SK-N-SH (cell line): ENCODE results near the gene UPP2. TPM values are rescaled to one million over a fixed set of nuclear protein-coding genes. Genes with fewer than 3 reads are reported as not detected.

Source experiments
- CTCF ChIA-PET: fragments of 300-600, 350-600 bp; formaldehyde crosslinking; extraction: SDS; loops from one replicate; lab custom pipeline; 2021; lab: Yijun Ruan, JAX
- POLR2A ChIA-PET: fragments of 350-600 bp; sonication (Branson Sonifier 250); formaldehyde crosslinking; extraction: SDS; loops from one replicate; lab custom pipeline; 2020; ENCODE audit warnings: antibody characterized with exemption, inconsistent platforms; lab: Yijun Ruan, JAX
- DNase-seq: peaks from one replicate; pipeline ENCODE4 v3.0.0; 2012
- H2AFZ ChIP-seq: fragments of 200-600 bp; sonication (generic); 2 replicates; pipeline ENCODE4 v1.8.1; 2016; ENCODE audit warnings: antibody characterized with exemption, mild to moderate bottlenecking, low read depth
- H3F3A ChIP-seq: fragments of 200-600 bp; sonication (generic); replicated peaks from 2 replicates; pipeline ENCODE3; 2016; ENCODE audit warnings: antibody characterized with exemption, mild to moderate bottlenecking; ENCODE audit not compliant: insufficient read depth
- H3K27ac ChIP-seq, 2 experiments: fragments of 200-500 bp in 1 of 2; fragments of 200-600 bp in 1 of 2; sonication (Bioruptor generic) in 1 of 2; sonication (generic), shearing (Covaris generic) in 1 of 2; 2 replicates each; pipeline versions ENCODE4 v1.5.1 to v1.6.1; 2014 to 2016; ENCODE audit warnings: low read depth in 2 of 2, inconsistent platforms in 1 of 2, low read length in 1 of 2, mild to moderate bottlenecking in 1 of 2, mixed read lengths in 1 of 2
- H3K27me3 ChIP-seq: fragments of 200-600 bp; sonication (generic), shearing (Covaris generic); 2 replicates; pipeline ENCODE4 v1.6.1; 2016; ENCODE audit warnings: mixed run types; ENCODE audit not compliant: insufficient read depth
- H3K36me3 ChIP-seq, 2 experiments: fragments of 200-500 bp in 1 of 2; fragments of 200-600 bp in 1 of 2; sonication (Bioruptor generic) in 1 of 2; sonication (generic) in 1 of 2; replicated peaks in 1 of 2; 2 replicates each; pipeline versions ENCODE3 to v1.5.1; 2014 to 2016; ENCODE audit warnings: low read length in 1 of 2, mild to moderate bottlenecking in 1 of 2; ENCODE audit not compliant: insufficient read depth in 2 of 2, control insufficient read depth in 1 of 2
- H3K4me1 ChIP-seq, 2 experiments: fragments of 200-500 bp in 1 of 2; fragments of 200-600 bp in 1 of 2; sonication (Bioruptor generic) in 1 of 2; sonication (generic), shearing (Covaris generic) in 1 of 2; 2 replicates each; pipeline versions ENCODE4 v1.5.1 to v1.6.1; 2014 to 2016; ENCODE audit warnings: low read depth in 1 of 2, low read length in 1 of 2, mixed run types in 1 of 2; ENCODE audit not compliant: insufficient read depth in 2 of 2, control insufficient read depth in 1 of 2
- H3K4me2 ChIP-seq: fragments of 200-600 bp; sonication (generic), shearing (Covaris generic); 2 replicates; pipeline ENCODE4 v1.6.1; 2017; ENCODE audit warnings: mixed run types
- H3K4me3 ChIP-seq, 2 experiments: fragments of 200-500 bp in 1 of 2; fragments of 200-600 bp in 1 of 2; sonication (Bioruptor generic) in 1 of 2; sonication (generic), shearing (Covaris generic) in 1 of 2; 2 replicates each; pipeline versions ENCODE4 v1.5.1 to v1.8.1; 2014 to 2016; ENCODE audit warnings: low read depth in 2 of 2, inconsistent platforms in 1 of 2, low read length in 1 of 2, mild to moderate bottlenecking in 1 of 2, mixed read lengths in 1 of 2, moderate library complexity in 1 of 2
- H3K79me2 ChIP-seq: fragments of 200-600 bp; sonication (generic); 2 replicates; pipeline ENCODE4 v1.8.1; 2017; ENCODE audit warnings: mild to moderate bottlenecking; ENCODE audit not compliant: insufficient read depth
- H3K9ac ChIP-seq: fragments of 200-600 bp; sonication (generic); 2 replicates; pipeline ENCODE4 v1.6.1; 2017; ENCODE audit warnings: mixed run types
- H3K9me2 ChIP-seq: fragments of 200-600 bp; sonication (generic); 2 replicates; pipeline ENCODE4 v1.6.1; 2017; ENCODE audit warnings: mixed run types
- H3K9me3 ChIP-seq: fragments of 200-600 bp; sonication (generic); 2 replicates; pipeline ENCODE4 v1.6.1; 2017; ENCODE audit warnings: mixed run types, mild to moderate bottlenecking, moderate library complexity
- H4K20me1 ChIP-seq: fragments of 200-600 bp; sonication (generic); 2 replicates; pipeline ENCODE4 v1.6.1; 2017; ENCODE audit warnings: mild to moderate bottlenecking, mixed run types; ENCODE audit not compliant: insufficient read depth
- CTCF ChIP-seq: fragments of 200-600 bp; sonication (generic); IDR thresholded peaks from 2 replicates; pipeline ENCODE4 v1.6.1; 2017; ENCODE audit warnings: antibody characterized with exemption, mild to moderate bottlenecking, moderate library complexity
- ELF1 ChIP-seq: IDR thresholded peaks from 2 replicates; pipeline ENCODE4 v1.4.0; 2012
- EP300 ChIP-seq, 2 experiments: IDR thresholded peaks; 2 replicates each; pipeline versions ENCODE4 v1.4.0 to v1.6.1; 2012; ENCODE audit warnings: borderline replicate concordance in 1 of 2, low read depth in 1 of 2, low read length in 1 of 2
- EZH2phosphoT487 ChIP-seq: fragments of 200-600 bp; sonication (generic); IDR thresholded peaks from 2 replicates; pipeline ENCODE4 v1.6.1; 2017; ENCODE audit warnings: low read depth, mixed run types, mild to moderate bottlenecking, antibody characterized with exemption, moderate library complexity, borderline replicate concordance
- FOSL2 ChIP-seq: IDR thresholded peaks from 2 replicates; pipeline ENCODE4 v1.4.0; 2012; ENCODE audit warnings: low read depth, mild to moderate bottlenecking, moderate library complexity, borderline replicate concordance
- FOXM1 ChIP-seq: IDR thresholded peaks from 2 replicates; pipeline ENCODE4 v1.4.0; 2012; ENCODE audit warnings: low read depth, mild to moderate bottlenecking
- IRF3 ChIP-seq: fragments of 150-350 bp; IDR thresholded peaks from 2 replicates; pipeline ENCODE4 v1.6.1; 2016; ENCODE audit warnings: mild to moderate bottlenecking, low read depth, low read length
- JUND ChIP-seq: IDR thresholded peaks from 2 replicates; pipeline ENCODE4 v1.4.0; 2012
- MAX ChIP-seq: IDR thresholded peaks from 2 replicates; pipeline ENCODE4 v1.4.0; 2012; ENCODE audit warnings: low read depth
- MEF2A ChIP-seq: IDR thresholded peaks from 2 replicates; pipeline ENCODE4 v1.4.0; 2012; ENCODE audit warnings: low read depth, borderline replicate concordance
- POLR2AphosphoS5 ChIP-seq: IDR thresholded peaks from 2 replicates; pipeline ENCODE4 v1.6.1; 2012; ENCODE audit warnings: low read depth, low read length
- RAD21 ChIP-seq: IDR thresholded peaks from 2 replicates; pipeline ENCODE4 v1.6.1; 2012; ENCODE audit warnings: mild to moderate bottlenecking, low read length
- RCOR1 ChIP-seq: fragments of 150-350 bp; IDR thresholded peaks from 2 replicates; pipeline ENCODE4 v1.6.1; 2017; ENCODE audit warnings: antibody characterized with exemption, low read length
- RXRA ChIP-seq: IDR thresholded peaks from 2 replicates; pipeline ENCODE4 v1.4.0; 2012; ENCODE audit warnings: low read depth, mild to moderate bottlenecking, borderline replicate concordance
- USF1 ChIP-seq: IDR thresholded peaks from 2 replicates; pipeline ENCODE4 v1.4.0; 2012; ENCODE audit warnings: low read depth, borderline replicate concordance
- WGBS: methylation state at CpG from one replicate; pipeline ENCODE4 v1.1.6; 2017; ENCODE audit warnings: low lambda C conversion rate; 5-methylcytosine and 5-hydroxymethylcytosine counted together
- polyA plus RNA-seq, 3 experiments: library from polyadenylated mRNA; depleted of rRNA; stranded (reverse); fragments of >200 nt; gene quantifications; 2 replicates each; pipeline ENCODE4 v1.2.3, GENCODE V29; 2012
- TF ChIP-seq, protein P1 (sequence below): IDR thresholded peaks from 2 replicates; pipeline ENCODE4; 2012
- TF ChIP-seq, protein P2 (sequence below): fragments of 150-350 bp; IDR thresholded peaks from 2 replicates; pipeline ENCODE4 v1.6.1; 2017; ENCODE audit warnings: antibody characterized with exemption, low read length, low read depth, borderline replicate concordance

UPP2 gene
- polyA plus RNA-seq, 1 of the 3 experiments (the other 2 are of a cell fraction) = not detected

GRCh38 chr2:158056875-158057274 is 44.8 kb upstream of the UPP2 start:
- H3K27me3 ChIP-seq = no peaks in the 10 kb centered on the region
- H3K4me1 ChIP-seq = no peaks in the 10 kb centered on the region
- H3K79me2 ChIP-seq = no peaks in the 10 kb centered on the region
- H3K9me3 ChIP-seq = no peaks in the 10 kb centered on the region
- H3K27ac ChIP-seq = no peak overlapping the region
- TF ChIP-seq POLR2AphosphoS5 = no peak
- no peak for TF ChIP-seq RXRA
- no peak for TF ChIP-seq IRF3
- no peak for TF ChIP-seq FOSL2
- no peak for TF ChIP-seq RAD21
- TF ChIP-seq, protein P1, sequence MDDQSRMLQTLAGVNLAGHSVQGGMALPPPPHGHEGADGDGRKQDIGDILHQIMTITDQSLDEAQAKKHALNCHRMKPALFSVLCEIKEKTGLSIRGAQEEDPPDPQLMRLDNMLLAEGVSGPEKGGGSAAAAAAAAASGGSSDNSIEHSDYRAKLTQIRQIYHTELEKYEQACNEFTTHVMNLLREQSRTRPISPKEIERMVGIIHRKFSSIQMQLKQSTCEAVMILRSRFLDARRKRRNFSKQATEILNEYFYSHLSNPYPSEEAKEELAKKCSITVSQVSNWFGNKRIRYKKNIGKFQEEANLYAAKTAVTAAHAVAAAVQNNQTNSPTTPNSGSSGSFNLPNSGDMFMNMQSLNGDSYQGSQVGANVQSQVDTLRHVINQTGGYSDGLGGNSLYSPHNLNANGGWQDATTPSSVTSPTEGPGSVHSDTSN = no peak
- TF ChIP-seq, protein P2, sequence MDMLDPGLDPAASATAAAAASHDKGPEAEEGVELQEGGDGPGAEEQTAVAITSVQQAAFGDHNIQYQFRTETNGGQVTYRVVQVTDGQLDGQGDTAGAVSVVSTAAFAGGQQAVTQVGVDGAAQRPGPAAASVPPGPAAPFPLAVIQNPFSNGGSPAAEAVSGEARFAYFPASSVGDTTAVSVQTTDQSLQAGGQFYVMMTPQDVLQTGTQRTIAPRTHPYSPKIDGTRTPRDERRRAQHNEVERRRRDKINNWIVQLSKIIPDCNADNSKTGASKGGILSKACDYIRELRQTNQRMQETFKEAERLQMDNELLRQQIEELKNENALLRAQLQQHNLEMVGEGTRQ = no peak
- no peak for TF ChIP-seq JUND
- no peak for TF ChIP-seq EZH2phosphoT487
- TF ChIP-seq EP300 (IDR thresholded peaks at IDR 0.05; ENCODE audit: borderline replicate concordance in 1 of 2, low read depth in 1 of 2, low read length in 1 of 2) = no peak
- no peak for TF ChIP-seq FOXM1
- no peak for TF ChIP-seq USF1
- no peak for TF ChIP-seq ELF1
- TF ChIP-seq RCOR1 = no peak
- TF ChIP-seq MAX = no peak
- no peak for TF ChIP-seq MEF2A
- no peak for TF ChIP-seq CTCF
- TF ChIP-seq, all 33 proteins: peak for 0
- Histone ChIP-seq H3K4me3 (no peak overlapping the region), H4K20me1 (no peaks in the 10 kb centered on the region), H2AFZ (no peak overlapping the region), H3F3A (no peaks in the 10 kb centered on the region), H3K36me3 (no peaks in the 10 kb centered on the region), H3K4me2 (no peak overlapping the region), H3K9me2 (no peaks in the 10 kb centered on the region), H3K9ac (no peak overlapping the region)
- CTCF ChIA-PET = no interaction called here
- POLR2A ChIA-PET = no interaction called here
- 39% methylated on average over 2 of the region's 2 CpGs for WGBS
- DNase-seq = no peak
